Type B pancreatic cell (in vitro differentiated cells): ENCODE measurements around the gene PER1. TPM values are rescaled to one million over a fixed set of nuclear protein-coding genes. Genes with fewer than 3 reads are reported as not detected.

Experiments
- DNase-seq: peaks from one replicate; pipeline ENCODE4 v3.0.0; 2021; ENCODE audit warnings: mixed read lengths; ENCODE audit not compliant: unreplicated experiment; ENCODE audit errors: extremely low spot score
- H3K27ac Mint-ChIP-seq: 2 replicates; pipeline ENCODE4 v1.8.0; 2021; ENCODE audit warnings: mild to moderate bottlenecking, mixed read lengths
- H3K27me3 Mint-ChIP-seq: 2 replicates; pipeline ENCODE4 v1.8.0; 2021; ENCODE audit warnings: mixed read lengths
- H3K36me3 Mint-ChIP-seq: 2 replicates; pipeline ENCODE4 v1.8.0; 2021; ENCODE audit warnings: mixed read lengths
- H3K4me1 Mint-ChIP-seq: one replicate; pipeline ENCODE4 v1.8.0; 2021; ENCODE audit warnings: mixed read lengths; ENCODE audit not compliant: unreplicated experiment
- H3K4me3 Mint-ChIP-seq: 2 replicates; pipeline ENCODE4 v1.8.0; 2021; ENCODE audit warnings: mild to moderate bottlenecking, mixed read lengths
- H3K9me3 Mint-ChIP-seq: 2 replicates; pipeline ENCODE4 v1.8.0; 2021; ENCODE audit warnings: mixed read lengths
- microRNA-seq: library from miRNA; unstranded; fragments of <30 nt; microRNA quantifications from one replicate; pipeline ENCODE4, GENCODE V29; 2020
- total RNA-seq: library from RNA; stranded (reverse); gene quantifications from 2 replicates; pipeline ENCODE4 v1.2.1, GENCODE V29; 2021; ENCODE audit warnings: low replicate concordance
- TF ChIP-seq, protein P1 (sequence below): fragments of 200-600 bp; sonication (generic); conservative IDR thresholded peaks from 2 replicates; pipeline ENCODE4 v1.5.0; 2021; ENCODE audit warnings: antibody characterized with exemption, mild to moderate bottlenecking

Gene PER1
- total RNA-seq, 1 donor from 2014 or later: 33.2 TPM

DNA sequence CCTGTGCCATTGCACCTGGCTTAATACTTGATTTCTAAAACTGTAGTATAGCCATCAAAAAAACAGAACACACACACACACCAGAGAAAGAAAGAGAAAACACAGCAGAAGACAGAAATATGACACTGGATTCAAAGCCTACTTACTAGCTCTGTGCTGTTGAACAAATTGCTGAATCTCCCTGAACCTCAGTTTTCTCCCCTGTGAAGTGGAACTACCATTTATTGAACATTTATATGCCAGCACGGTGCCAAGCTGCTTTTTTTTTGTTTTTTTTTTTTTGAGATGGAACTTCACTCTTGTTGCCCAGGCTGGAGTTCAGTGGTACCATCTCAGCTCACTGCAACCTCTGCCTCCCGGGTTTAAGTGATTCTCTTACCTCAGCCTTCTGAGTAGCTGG is 51.4 kb downstream of the PER1 start:
- no peak for DNase-seq
- no peaks in the 10 kb centered on the region for H3K4me1 Mint-ChIP-seq
- no peak overlapping the region for H3K27ac Mint-ChIP-seq
- no peaks in the 10 kb centered on the region for H3K9me3 Mint-ChIP-seq
- H3K27me3 Mint-ChIP-seq: peaks cover 48% of the 10 kb centered on the region
- H3K36me3 Mint-ChIP-seq: no peaks in the 10 kb centered on the region
- no peak overlapping the region for H3K4me3 Mint-ChIP-seq
- TF ChIP-seq, protein P1, sequence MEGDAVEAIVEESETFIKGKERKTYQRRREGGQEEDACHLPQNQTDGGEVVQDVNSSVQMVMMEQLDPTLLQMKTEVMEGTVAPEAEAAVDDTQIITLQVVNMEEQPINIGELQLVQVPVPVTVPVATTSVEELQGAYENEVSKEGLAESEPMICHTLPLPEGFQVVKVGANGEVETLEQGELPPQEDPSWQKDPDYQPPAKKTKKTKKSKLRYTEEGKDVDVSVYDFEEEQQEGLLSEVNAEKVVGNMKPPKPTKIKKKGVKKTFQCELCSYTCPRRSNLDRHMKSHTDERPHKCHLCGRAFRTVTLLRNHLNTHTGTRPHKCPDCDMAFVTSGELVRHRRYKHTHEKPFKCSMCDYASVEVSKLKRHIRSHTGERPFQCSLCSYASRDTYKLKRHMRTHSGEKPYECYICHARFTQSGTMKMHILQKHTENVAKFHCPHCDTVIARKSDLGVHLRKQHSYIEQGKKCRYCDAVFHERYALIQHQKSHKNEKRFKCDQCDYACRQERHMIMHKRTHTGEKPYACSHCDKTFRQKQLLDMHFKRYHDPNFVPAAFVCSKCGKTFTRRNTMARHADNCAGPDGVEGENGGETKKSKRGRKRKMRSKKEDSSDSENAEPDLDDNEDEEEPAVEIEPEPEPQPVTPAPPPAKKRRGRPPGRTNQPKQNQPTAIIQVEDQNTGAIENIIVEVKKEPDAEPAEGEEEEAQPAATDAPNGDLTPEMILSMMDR: no peak

- Mint-ChIP-seq H3K4me1 (no peaks in the 10 kb centered on the region), H3K36me3 (no peaks in the 10 kb centered on the region), H3K9me3 (no peaks in the 10 kb centered on the region), H3K27me3 (peaks cover 48% of the 10 kb centered on the region), H3K4me3 (no peak overlapping the region), H3K27ac (no peak overlapping the region)
- DNase-seq: no peak
- TF ChIP-seq, protein P1: no peak
These were observed 52.1 kb downstream of the PER1 start for GRCh38 chr17:8100111-8100510.

GRCh38 chr17:8096541-8096940 is 55.7 kb downstream of the PER1 start:
- TF ChIP-seq, protein P1: no peak
- Mint-ChIP-seq H3K4me3 (no peak overlapping the region), H3K4me1 (no peaks in the 10 kb centered on the region), H3K9me3 (no peaks in the 10 kb centered on the region), H3K27me3 (peaks cover 46% of the 10 kb centered on the region), H3K27ac (no peak overlapping the region), H3K36me3 (no peaks in the 10 kb centered on the region)
- DNase-seq: no peak

DNA sequence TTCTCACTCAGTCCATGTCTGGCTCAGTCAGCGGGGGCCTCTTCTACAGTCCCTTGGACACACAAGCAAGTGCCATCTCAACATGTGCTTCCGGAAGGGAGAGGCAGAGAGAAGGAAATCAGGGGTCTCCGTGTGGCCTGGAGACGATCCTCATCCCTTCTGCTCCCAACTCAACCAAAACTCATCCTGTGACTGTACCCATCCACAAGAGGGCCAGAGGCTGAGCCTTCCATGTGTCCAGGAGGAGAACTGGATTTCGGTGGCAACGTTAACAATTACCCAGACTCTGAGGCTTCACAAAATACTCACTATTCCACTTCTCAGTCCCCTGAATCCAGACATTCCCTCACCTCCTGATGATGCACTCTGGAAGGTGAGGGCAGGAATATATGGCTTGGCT is 56.8 kb downstream of the PER1 start:
- no peaks in the 10 kb centered on the region for H3K9me3 Mint-ChIP-seq
- H3K27me3 Mint-ChIP-seq: peaks cover 53% of the 10 kb centered on the region
- no peak for DNase-seq
- no peak overlapping the region for H3K4me3 Mint-ChIP-seq
- TF ChIP-seq, protein P1: no peak
- H3K4me1 Mint-ChIP-seq: no peaks in the 10 kb centered on the region
- H3K27ac Mint-ChIP-seq: no peak overlapping the region
- no peaks in the 10 kb centered on the region for H3K36me3 Mint-ChIP-seq

GRCh38 chr17:8091033-8091687 is 61.0 kb downstream of the PER1 start:
- Mint-ChIP-seq H3K4me1 (no peaks in the 10 kb centered on the region), H3K27me3 (peaks cover 71% of the 10 kb centered on the region), H3K36me3 (no peaks in the 10 kb centered on the region), H3K4me3 (no peak overlapping the region), H3K9me3 (no peaks in the 10 kb centered on the region), H3K27ac (no peak overlapping the region)
- TF ChIP-seq, protein P1: no peak
- no peak for DNase-seq

Small RNA genes lying within 50 kb of the gene (microRNA-seq; reads per million reads assigned to microRNA genes)
- 23.7 reads per million, percentile 47 among the genes with 10 or more reads in this experiment for gene MIR4521
- not detected for gene MIR6883

Other genes starting within 250 kb of the PER1 start
- gene RNF227, start 236.1 kb downstream of the PER1 start, total RNA-seq: 3.3 and 3.8 TPM in 2 replicates
- gene KCNAB3, start 222.5 kb downstream of the PER1 start, total RNA-seq: 2.8 and 9.9 TPM in 2 replicates
- gene TRAPPC1, start 220.5 kb downstream of the PER1 start, total RNA-seq: 145 and 150 TPM in 2 replicates
- 23.3 and 42.6 TPM in 2 replicates for gene CNTROB, start 220.2 kb downstream of the PER1 start, total RNA-seq
- gene GUCY2D, start 149.8 kb downstream of the PER1 start, total RNA-seq: 0.29 and 0.43 TPM in 2 replicates
- not detected in 2 replicates for gene ALOX15B, start 113.3 kb downstream of the PER1 start, total RNA-seq
- not detected in 2 replicates for gene ALOX12B, start 64.7 kb downstream of the PER1 start, total RNA-seq
- gene ALOXE3, start 33.9 kb downstream of the PER1 start, total RNA-seq: 0.14 TPM in 1 of 2 replicates, not detected in the other
- 0.46 TPM in 1 of 2 replicates, not detected in the other for gene HES7, start 28.3 kb downstream of the PER1 start, total RNA-seq
- 44.7 and 46.3 TPM in 2 replicates for gene VAMP2, start 10.5 kb upstream of the PER1 start, total RNA-seq
- gene TMEM107, start 24.0 kb upstream of the PER1 start, total RNA-seq: 19.1 and 22.1 TPM in 2 replicates
- gene BORCS6, start 37.8 kb upstream of the PER1 start, total RNA-seq: 4.8 and 6.9 TPM in 2 replicates
- 35.0 and 108 TPM in 2 replicates for gene AURKB, start 58.2 kb upstream of the PER1 start, total RNA-seq
- 42.6 and 43.1 TPM in 2 replicates for gene CTC1, start 95.7 kb upstream of the PER1 start, total RNA-seq
- gene PFAS, start 96.9 kb upstream of the PER1 start, total RNA-seq: 54.5 and 117 TPM in 2 replicates
- 21.9 and 30.9 TPM in 2 replicates for gene RANGRF, start 136.3 kb upstream of the PER1 start, total RNA-seq
- 4.0 and 5.6 TPM in 2 replicates for gene SLC25A35, start 143.0 kb upstream of the PER1 start, total RNA-seq
- 0.24 TPM in 1 of 2 replicates, not detected in the other for gene ARHGEF15, start 157.8 kb upstream of the PER1 start, total RNA-seq
- gene ODF4, start 187.4 kb upstream of the PER1 start, total RNA-seq: not detected in 2 replicates
- gene RPL26, start 230.8 kb upstream of the PER1 start, total RNA-seq: 2,046 and 2,187 TPM in 2 replicates
- 0.24 and 1.1 TPM in 2 replicates for gene RNF222, start 245.4 kb upstream of the PER1 start, total RNA-seq